Ishikawa (cell line): ENCODE results near the gene PSD.

Experiments used
- CEBPB ChIP-seq: IDR thresholded peaks from 2 replicates; pipeline ENCODE4 v1.6.1; 2012
- TCF12 ChIP-seq: IDR thresholded peaks from 2 replicates; pipeline ENCODE4 v1.6.1; 2012; ENCODE audit warnings: low read depth
- TF ChIP-seq, protein P1 (sequence below): IDR thresholded peaks from 2 replicates; pipeline ENCODE4 v1.6.1; 2012
- TF ChIP-seq, protein P2 (sequence below): IDR thresholded peaks from 2 replicates; pipeline ENCODE4 v1.6.1; 2012; ENCODE audit warnings: low read depth, mild to moderate bottlenecking

DNA sequence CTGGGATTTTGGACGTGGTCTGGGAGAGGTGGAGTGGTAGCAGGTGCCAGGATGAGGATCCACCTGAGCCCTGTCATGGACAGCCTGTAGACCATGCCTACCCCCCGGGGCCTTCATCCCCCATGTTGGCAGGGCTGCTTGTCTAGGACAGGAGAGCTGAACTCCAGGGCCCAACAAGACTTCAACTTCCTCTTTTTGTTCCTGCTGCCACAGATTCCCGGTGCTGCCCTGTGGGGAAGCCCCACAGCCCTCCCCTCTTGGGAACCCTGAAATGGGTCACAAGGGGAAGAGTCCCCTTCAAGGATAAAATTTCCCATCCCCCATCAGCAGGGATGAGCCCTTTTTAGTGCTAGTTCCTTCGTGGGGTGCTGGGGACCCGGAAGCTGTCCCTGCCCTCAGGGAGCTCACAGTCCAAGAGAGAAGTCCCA lies 15.0 kb upstream of the PSD start:
- no peak for TF ChIP-seq TCF12
- TF ChIP-seq, protein P1, sequence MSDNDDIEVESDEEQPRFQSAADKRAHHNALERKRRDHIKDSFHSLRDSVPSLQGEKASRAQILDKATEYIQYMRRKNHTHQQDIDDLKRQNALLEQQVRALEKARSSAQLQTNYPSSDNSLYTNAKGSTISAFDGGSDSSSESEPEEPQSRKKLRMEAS: no peak
- TF ChIP-seq CEBPB: no peak
- TF ChIP-seq, protein P2, sequence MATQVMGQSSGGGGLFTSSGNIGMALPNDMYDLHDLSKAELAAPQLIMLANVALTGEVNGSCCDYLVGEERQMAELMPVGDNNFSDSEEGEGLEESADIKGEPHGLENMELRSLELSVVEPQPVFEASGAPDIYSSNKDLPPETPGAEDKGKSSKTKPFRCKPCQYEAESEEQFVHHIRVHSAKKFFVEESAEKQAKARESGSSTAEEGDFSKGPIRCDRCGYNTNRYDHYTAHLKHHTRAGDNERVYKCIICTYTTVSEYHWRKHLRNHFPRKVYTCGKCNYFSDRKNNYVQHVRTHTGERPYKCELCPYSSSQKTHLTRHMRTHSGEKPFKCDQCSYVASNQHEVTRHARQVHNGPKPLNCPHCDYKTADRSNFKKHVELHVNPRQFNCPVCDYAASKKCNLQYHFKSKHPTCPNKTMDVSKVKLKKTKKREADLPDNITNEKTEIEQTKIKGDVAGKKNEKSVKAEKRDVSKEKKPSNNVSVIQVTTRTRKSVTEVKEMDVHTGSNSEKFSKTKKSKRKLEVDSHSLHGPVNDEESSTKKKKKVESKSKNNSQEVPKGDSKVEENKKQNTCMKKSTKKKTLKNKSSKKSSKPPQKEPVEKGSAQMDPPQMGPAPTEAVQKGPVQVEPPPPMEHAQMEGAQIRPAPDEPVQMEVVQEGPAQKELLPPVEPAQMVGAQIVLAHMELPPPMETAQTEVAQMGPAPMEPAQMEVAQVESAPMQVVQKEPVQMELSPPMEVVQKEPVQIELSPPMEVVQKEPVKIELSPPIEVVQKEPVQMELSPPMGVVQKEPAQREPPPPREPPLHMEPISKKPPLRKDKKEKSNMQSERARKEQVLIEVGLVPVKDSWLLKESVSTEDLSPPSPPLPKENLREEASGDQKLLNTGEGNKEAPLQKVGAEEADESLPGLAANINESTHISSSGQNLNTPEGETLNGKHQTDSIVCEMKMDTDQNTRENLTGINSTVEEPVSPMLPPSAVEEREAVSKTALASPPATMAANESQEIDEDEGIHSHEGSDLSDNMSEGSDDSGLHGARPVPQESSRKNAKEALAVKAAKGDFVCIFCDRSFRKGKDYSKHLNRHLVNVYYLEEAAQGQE: no peak
